ENCODE results near the gene OVOL1. TPM values are rescaled to one million over a fixed set of nuclear protein-coding genes. Genes with fewer than 3 reads are reported as not detected.

OVOL1 gene
- total and polyA plus RNA-seq, 2 experiments from 2014 or later: 1.5 to 3.3 TPM

- H3K9me3 Mint-ChIP-seq: no peaks in the 10 kb centered on the region; the same call in 1 of the 3 replicates
- DNase-seq (ENCODE audit: low spot score) (no peak), ATAC-seq (no peak)
- Histone ChIP-seq H3K27ac (ENCODE audit: low read depth) (no peak overlapping the region), H3K79me2 (replicated peaks; ENCODE audit: insufficient read depth) (no peaks in the 10 kb centered on the region), H3K4me2 (no peak overlapping the region), H2AFZ (no peak overlapping the region), H3K9me2 (ENCODE audit: insufficient read depth) (no peaks in the 10 kb centered on the region), H3F3A (replicated peaks; ENCODE audit: low read depth) (0 out of 2 replicates have a peak, but pooled peaks cover 5% of the 10 kb centered on the region), H4K20me1 (replicated peaks; ENCODE audit: insufficient read depth) (no peaks in the 10 kb centered on the region), H3K27me3 (ENCODE audit: insufficient read depth) (peaks cover 65% of the 10 kb centered on the region), H3K36me3 (ENCODE audit: insufficient read depth) (no peaks in the 10 kb centered on the region), H3K4me1 (ENCODE audit: insufficient read depth) (peaks cover 6% of the 10 kb centered on the region; the same call in 1 of the 2 replicates), H3K4me3 (no peak overlapping the region)
- H3K36me3 Mint-ChIP-seq (ENCODE audit: low read depth): peaks cover 3% of the 10 kb centered on the region; the same call in 1 of the 3 replicates
- H3K4me1 Mint-ChIP-seq: peaks cover 19% of the 10 kb centered on the region
- peaks cover 55% of the 10 kb centered on the region for H3K27me3 Mint-ChIP-seq (ENCODE audit: insufficient read depth, low read depth, poor library complexity)
- TF ChIP-seq ZNF331 (CRISPR knock-in tag; IDR thresholded peaks at IDR 0.05; ENCODE audit: low read depth) (no peak), CTCF (conservative IDR thresholded peaks at IDR 0.05; ENCODE audit: low read depth in 2 of 2) (no peak), POLR2AphosphoS5 (IDR thresholded peaks at IDR 0.05; ENCODE audit: low read depth) (no peak), ETS1 (IDR thresholded peaks at IDR 0.05) (no peak), NANOG (IDR thresholded peaks at IDR 0.05; ENCODE audit: borderline replicate concordance) (no peak), REST (IDR thresholded peaks at IDR 0.05; ENCODE audit: unreplicated experiment) (no peak), EZH2phosphoT487 (IDR thresholded peaks at IDR 0.05; ENCODE audit: unreplicated experiment) (no peak), ZNF462 (CRISPR knock-in tag; IDR thresholded peaks at IDR 0.05) (no peak), JUNB (IDR thresholded peaks at IDR 0.05; ENCODE audit: unreplicated experiment) (no peak), STAT1 (IDR thresholded peaks at IDR 0.05; ENCODE audit: unreplicated experiment) (no peak)
- H3K4me3 Mint-ChIP-seq: no peak overlapping the region; the same call in 2 of the 3 replicates
- no peak overlapping the region for H3K27ac Mint-ChIP-seq
Measured at GRCh38 chr11:65782816-65783228, 4.0 kb upstream of the OVOL1 start.

Measured in GM23338 (cell line).